Measurements from ENCODE around the gene PARP16.

DNA sequence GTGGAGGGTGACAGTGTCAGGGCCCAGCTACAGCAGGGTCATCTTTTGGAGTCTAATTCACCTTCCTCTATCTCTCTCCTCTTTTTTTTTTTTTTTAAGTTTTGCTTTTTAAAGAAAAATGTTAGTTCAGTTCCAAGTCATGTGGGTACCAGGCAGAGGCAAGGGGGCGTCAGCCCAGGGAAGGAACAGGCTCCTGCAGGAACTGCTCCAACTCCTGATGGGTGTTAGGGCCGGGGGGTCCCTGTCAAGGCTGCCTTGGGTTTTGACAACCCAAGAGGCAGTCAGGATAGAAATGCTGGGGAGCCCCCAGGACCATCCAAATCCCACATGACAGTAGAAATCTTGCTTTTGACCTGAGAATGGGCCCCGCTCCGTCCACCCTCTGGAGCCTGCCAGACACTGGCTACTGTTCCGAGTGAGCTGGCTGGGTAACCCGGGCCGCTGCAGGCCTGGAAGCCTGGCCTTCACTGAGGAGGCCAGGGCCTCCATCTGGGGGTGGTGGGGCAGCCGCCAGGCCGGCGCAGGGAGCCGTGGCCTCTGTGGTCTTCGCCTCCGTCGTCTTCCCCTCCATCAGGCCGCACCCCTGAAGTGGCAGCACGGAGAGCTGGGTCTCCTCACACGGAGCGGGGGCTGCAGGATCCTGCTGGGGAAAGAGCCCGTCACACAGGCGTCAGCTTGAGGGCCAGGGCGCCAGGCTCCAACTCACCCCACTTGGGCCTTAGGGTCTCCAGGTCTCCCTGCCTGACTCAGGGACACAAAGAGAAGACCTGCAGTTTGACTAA is 42.0 kb upstream of the PARP16 start:
- TF ChIP-seq, protein P1, sequence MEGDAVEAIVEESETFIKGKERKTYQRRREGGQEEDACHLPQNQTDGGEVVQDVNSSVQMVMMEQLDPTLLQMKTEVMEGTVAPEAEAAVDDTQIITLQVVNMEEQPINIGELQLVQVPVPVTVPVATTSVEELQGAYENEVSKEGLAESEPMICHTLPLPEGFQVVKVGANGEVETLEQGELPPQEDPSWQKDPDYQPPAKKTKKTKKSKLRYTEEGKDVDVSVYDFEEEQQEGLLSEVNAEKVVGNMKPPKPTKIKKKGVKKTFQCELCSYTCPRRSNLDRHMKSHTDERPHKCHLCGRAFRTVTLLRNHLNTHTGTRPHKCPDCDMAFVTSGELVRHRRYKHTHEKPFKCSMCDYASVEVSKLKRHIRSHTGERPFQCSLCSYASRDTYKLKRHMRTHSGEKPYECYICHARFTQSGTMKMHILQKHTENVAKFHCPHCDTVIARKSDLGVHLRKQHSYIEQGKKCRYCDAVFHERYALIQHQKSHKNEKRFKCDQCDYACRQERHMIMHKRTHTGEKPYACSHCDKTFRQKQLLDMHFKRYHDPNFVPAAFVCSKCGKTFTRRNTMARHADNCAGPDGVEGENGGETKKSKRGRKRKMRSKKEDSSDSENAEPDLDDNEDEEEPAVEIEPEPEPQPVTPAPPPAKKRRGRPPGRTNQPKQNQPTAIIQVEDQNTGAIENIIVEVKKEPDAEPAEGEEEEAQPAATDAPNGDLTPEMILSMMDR (IDR thresholded peaks at IDR 0.05) = no peak
- no peak for TF ChIP-seq POLR2A (IDR thresholded peaks at IDR 0.05)
- TF ChIP-seq POLR2AphosphoS5 (IDR thresholded peaks at IDR 0.05) = no peak

Data from sigmoid colon (tissue), 4 donors.